Measurements from ENCODE around the gene PHF21A.

DNA sequence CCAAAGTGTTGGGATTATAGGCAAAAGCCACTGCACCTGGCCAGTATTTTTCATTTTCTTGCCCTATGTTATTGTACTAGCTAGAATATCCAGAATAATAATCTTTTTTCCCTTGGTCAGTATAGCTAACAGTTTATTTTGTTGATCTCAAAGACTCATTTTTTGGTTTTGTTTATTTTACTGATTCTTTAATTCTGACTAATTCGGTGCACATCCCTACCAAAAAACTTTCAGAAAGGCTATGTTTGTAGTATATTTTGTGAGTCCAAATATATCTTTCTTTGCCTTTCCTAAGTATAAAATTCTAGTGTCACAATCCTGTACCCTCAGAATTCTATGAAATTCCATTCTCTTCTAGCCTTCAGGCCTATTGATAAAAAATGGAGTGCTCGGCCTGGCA lies 84.3 kb downstream of the PHF21A start:
- TF ChIP-seq EP300 (IDR thresholded peaks at IDR 0.05) (no peak), POLR2A (IDR thresholded peaks at IDR 0.05) (no peak)
- TF ChIP-seq, protein P1, sequence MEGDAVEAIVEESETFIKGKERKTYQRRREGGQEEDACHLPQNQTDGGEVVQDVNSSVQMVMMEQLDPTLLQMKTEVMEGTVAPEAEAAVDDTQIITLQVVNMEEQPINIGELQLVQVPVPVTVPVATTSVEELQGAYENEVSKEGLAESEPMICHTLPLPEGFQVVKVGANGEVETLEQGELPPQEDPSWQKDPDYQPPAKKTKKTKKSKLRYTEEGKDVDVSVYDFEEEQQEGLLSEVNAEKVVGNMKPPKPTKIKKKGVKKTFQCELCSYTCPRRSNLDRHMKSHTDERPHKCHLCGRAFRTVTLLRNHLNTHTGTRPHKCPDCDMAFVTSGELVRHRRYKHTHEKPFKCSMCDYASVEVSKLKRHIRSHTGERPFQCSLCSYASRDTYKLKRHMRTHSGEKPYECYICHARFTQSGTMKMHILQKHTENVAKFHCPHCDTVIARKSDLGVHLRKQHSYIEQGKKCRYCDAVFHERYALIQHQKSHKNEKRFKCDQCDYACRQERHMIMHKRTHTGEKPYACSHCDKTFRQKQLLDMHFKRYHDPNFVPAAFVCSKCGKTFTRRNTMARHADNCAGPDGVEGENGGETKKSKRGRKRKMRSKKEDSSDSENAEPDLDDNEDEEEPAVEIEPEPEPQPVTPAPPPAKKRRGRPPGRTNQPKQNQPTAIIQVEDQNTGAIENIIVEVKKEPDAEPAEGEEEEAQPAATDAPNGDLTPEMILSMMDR (IDR thresholded peaks at IDR 0.05): no peak

Data from gastroesophageal sphincter (tissue), 3 donors.